GM21447 (cell line): ENCODE data around the gene SCG3.

Experiments
- ATAC-seq: cut with Tn5 transposase; IDR thresholded peaks from one replicate; pipeline ENCODE4 v1.9.1; 2021; ENCODE audit not compliant: unreplicated experiment

The SCG3 gene

DNA sequence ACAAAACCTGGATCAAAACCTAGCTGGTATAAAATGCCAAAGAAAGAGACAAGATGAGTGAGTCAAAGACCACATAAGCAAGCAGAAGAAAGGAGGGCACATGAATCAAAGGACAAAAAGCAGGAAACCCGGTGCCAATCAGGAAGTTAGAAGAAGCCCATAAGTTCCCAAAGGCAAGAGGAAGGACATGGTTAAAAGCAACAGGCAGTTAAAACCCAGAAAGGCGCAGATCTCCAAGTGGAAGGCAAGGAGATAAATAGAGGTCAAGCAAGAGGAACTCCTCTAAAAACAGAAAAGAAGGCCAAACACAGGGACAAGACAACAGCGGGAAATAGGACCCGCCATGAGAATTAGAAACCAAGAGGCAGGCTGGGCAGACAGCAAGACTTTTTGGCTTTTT, 74.5 kb downstream of the SCG3 start:
- no peak for ATAC-seq

DNA sequence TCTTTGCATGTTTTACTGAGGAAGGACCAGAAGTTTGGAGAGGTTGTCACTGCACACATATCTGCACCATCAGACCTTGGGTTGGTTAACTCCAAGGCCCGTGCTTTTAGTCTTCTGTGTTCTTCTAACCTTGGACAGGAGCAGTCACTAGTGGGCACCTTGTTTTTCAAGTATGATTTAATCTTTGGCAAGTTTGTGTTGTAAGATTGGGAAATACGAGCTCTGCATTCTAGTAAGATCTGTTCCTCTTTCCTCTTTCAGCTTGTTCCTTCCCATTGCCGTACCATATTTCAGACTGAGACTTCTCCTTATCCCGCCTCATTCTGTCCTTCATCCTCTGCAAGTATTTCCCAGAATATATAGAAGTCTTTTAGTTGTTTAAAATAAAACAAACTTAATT, 75.2 kb downstream of the SCG3 start:
- no peak for ATAC-seq

DNA sequence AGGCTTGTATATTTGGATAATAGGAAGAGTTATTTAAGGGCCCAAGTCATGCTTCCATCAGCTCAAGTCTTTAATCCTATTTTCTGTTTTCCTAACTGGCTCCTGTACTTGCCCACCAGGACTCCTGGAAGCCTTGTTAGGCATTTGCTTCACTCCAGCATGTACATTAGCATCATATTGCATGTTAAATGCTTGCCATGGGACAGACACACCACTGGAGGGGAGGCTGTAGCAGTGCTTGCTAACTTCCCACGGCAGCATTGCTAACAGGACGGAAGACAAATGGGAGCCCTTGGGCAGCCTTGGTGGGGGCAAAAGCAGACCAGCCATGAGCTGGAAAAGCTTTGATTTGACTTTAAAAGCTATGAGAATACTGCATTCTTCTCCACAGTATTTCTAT, 76.1 kb downstream of the SCG3 start:
- no peak for ATAC-seq

DNA sequence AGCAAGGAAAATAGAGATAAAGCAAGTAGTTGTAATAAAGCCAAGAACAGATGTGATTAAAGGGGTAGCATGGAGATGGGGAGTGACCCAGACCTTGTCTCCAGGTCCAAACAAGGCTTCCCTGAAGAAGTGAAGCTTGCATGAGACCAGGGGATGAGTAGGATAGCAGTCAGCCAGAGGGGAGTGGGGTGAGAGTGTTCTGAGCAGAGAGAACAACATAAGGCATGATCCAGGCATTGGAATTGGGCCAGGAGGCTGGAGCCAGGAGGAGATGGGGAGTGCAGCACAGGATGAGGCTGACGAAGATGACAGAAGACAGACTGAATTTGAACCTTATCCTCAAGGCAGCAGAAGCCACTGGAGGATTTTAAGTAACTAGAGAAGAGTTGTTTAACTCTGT, 77.3 kb downstream of the SCG3 start:
- ATAC-seq: no peak

DNA sequence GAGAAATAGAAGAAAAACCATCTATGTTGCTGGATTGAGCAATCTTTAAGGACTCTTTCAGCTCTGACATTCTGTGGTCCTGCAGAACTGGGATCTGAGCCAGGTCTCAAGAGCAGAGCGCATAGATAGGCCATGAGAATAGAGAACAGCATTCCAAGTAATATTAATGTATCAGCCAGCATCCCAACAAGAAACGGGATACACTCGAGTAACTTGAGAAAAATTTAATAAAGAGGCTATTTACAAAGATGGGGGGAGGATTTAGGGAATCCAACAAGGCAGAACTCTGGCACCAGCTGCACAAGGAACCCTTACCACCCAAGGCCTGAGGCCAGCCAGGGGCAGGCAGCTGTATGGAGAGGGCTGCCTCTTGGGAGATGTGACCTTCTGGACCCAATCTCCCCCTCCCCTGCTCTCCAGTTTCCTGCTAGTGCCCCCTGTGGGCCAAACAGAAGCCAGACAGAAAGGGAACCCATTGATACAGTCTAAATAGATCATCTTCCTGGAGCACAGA, 78.3 kb downstream of the SCG3 start:
- no peak for ATAC-seq

DNA sequence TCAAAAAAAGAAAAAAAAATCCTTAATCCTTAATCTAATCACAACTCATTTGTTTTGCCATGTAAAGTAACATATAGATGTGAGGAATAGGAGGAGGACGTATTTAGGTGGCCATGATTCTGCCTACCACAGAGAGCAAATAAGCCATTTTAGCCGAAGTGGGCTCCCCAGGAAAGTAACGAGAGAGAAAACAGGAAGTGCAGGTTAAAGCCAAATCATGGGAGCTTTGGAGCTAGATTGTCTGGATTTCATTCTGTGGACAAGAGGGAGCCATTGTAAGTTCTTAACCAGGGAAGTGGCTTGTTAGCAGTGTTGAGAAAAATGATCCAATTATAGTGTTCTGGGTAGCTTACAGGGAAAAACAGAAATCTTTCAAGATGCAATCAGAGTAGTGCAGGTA, 79.5 kb downstream of the SCG3 start:
- no peak for ATAC-seq

DNA sequence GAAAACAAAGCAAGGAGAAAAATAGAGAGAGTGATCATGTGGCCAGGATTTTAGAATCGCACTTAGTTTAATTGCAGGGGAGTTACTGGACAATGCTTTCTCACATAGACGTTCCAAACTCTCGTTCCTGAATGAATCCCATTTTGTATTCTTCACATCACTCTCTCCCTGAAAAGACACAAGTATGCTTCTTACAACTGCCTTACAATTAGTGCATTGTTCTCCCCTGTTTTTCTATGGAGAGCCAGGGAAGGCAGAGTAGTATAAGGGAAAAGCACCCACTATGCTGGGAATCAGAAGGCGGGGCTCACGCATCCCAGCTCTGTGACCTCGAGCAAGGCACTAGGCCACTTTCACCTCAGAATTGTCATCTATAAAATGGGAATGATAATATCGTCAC, 84.4 kb downstream of the SCG3 start:
- no peak for ATAC-seq

DNA sequence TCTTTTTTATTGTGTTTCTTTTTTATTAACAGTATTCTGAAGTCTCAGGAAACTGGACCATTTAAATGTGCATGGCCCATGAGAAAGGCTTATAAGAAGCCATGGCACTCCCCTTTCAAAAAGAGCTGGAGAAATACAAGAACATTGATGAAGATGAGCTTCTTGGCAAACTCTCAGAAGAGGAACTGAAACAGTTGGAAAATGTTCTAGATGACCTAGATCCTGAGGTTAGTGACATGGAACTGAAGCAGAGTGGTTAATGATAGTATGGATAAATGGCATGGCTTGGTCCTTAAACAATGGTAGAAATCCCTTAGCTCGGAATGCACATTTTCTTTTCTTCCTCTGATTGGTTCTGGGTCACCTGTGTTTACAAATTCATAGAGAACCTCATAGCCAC, 85.0 kb downstream of the SCG3 start:
- no peak for ATAC-seq

DNA sequence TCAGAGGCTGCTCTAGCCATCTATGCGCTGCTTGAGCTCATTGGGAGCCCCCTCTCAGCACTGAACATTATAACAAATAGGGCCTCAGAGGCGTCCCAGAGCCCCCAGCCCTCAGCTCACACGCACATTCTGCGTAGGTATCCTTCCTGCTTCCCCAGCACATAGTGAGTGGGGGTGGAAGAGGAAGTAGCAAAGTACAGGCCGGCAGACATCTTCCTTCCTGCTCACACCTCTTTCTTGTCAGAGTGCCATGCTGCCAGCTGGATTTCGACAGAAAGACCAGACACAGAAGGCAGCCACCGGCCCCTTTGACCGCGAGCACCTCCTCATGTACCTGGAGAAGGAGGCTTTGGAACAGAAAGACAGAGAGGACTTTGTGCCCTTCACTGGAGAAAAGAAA, 86.7 kb downstream of the SCG3 start:
- no peak for ATAC-seq
